EH (cell line): ENCODE measurements around the gene MRAP.

Experiments used
- DNase-seq: peaks from one replicate; pipeline ENCODE4 v3.0.0-alpha.2; 2015; ENCODE audit warnings: low read depth

MRAP gene

GRCh38 chr21:32322676-32323075 lies 24.0 kb downstream of the MRAP start:
- no peak for DNase-seq

GRCh38 chr21:32325706-32326105 lies 27.1 kb downstream of the MRAP start:
- DNase-seq: no peak

GRCh38 chr21:32328595-32328994 lies 29.9 kb downstream of the MRAP start:
- peak; percentile 63 for DNase-seq

GRCh38 chr21:32329331-32329730 lies 30.7 kb downstream of the MRAP start:
- peak; percentile 46 for DNase-seq

- DNase-seq: peak; percentile 68
These were observed 31.1 kb downstream of the MRAP start for GRCh38 chr21:32329776-32330175.

- DNase-seq: no peak
These were observed 32.2 kb downstream of the MRAP start for GRCh38 chr21:32330784-32331311.

- no peak for DNase-seq
These were observed 33.0 kb downstream of the MRAP start for GRCh38 chr21:32331444-32332305.

GRCh38 chr21:32332463-32332951 lies 33.9 kb downstream of the MRAP start:
- DNase-seq: no peak

GRCh38 chr21:32333953-32334673 lies 35.5 kb downstream of the MRAP start:
- DNase-seq: no peak

- peak; percentile 50 for DNase-seq
These were observed 36.4 kb downstream of the MRAP start for GRCh38 chr21:32334980-32335531.

- DNase-seq: no peak
These were observed 37.2 kb downstream of the MRAP start for GRCh38 chr21:32335601-32336575.

- peak; percentile 79 for DNase-seq
These were observed 38.1 kb downstream of the MRAP start for GRCh38 chr21:32336711-32337110.

- no peak for DNase-seq
These were observed 38.6 kb downstream of the MRAP start for GRCh38 chr21:32337206-32337605.

GRCh38 chr21:32338209-32338921 lies 39.7 kb downstream of the MRAP start:
- no peak for DNase-seq

GRCh38 chr21:32340863-32341848 lies 42.5 kb downstream of the MRAP start:
- DNase-seq: no peak

GRCh38 chr21:32346951-32347350 lies 48.3 kb downstream of the MRAP start:
- DNase-seq: no peak

- DNase-seq: no peak
These were observed 48.7 kb downstream of the MRAP start for GRCh38 chr21:32347351-32347750.

- no peak for DNase-seq
These were observed 49.3 kb downstream of the MRAP start for GRCh38 chr21:32347977-32348376.

GRCh38 chr21:32348604-32349332 lies 50.1 kb downstream of the MRAP start:
- no peak for DNase-seq
